NCI-H2196 treated with DMSO at 0.1 percent for 48 hours (cell line): ENCODE measurements around the gene CCDC184.
A peak's percentile ranks its signal among the peaks of the same experiment; 100 is the strongest.
"Not testable (repeated sequence)": the region's sequence is repeated elsewhere in the genome, so short reads cannot be mapped to it uniquely, and the experiment has no call there.

ENCODE experiments used
- DNase-seq: peaks from one replicate; lab custom pipeline; 2025; ENCODE audit not compliant: unreplicated experiment; lab: John Stamatoyannopoulos, UW

Gene CCDC184

DNA sequence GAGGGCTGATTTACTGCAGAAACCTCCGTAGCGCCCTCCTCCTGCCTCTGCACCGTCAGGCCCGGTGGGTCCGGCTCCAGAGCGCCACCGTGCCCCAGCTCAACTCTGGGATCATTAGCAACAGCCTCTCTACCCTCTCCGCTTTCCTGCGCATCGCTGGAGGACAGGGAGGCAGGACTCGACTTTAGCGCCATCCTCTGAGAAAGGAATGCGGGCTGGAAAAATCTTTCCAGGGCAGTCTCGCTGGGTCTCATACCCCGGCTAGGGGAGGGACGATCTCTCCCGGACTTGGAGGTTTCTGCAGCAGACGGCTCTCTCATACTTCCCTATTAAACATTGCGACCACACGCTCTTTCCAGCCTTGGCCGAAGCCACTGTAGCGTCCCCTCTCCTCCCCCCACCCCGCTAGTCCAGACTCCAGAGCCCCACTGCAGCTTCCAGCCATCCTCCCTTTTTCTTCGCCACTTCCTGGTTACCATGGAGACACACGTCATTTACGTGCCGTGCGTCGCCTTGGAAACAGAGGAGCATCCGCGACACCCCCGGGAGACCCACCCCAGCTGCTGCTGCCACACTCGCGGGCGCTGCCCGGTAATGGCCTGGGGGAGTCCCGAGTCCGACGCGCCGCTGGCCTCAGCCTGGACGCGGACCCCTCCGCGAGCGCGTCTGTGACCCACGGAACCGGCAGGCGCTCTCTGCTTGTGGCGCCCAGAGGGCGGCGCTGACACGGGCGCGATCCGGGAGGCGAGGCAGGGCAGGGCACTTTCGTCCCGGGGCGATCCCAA, at the start of gene CCDC184:
Gene CCDC184 (plus strand): TSS at position 554 of the 785 bp plus-strand sequence. CDS start 479 bp downstream, outside the sequence.
- peak; percentile 56 for DNase-seq

DNA sequence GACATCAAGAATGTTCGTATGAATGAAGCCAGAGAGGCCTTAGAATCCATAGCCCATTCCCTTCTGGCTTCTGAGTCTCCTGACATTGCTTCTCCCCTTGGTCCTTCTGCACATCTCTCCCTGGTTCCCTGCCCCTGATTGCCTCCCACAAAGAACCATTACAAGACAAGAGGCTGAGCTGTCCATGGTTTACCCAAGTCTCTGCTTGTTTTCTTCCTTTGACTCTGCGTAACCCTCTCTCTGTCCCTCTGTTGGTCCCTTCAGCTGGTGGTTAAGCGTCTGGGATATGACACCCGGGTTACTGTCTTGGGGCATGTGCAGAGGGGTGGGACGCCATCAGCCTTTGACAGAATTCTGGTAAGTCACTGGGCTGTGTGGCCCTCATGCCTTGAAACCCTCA, 48.4 kb upstream of the CCDC184 start:
- no peak for DNase-seq

DNA sequence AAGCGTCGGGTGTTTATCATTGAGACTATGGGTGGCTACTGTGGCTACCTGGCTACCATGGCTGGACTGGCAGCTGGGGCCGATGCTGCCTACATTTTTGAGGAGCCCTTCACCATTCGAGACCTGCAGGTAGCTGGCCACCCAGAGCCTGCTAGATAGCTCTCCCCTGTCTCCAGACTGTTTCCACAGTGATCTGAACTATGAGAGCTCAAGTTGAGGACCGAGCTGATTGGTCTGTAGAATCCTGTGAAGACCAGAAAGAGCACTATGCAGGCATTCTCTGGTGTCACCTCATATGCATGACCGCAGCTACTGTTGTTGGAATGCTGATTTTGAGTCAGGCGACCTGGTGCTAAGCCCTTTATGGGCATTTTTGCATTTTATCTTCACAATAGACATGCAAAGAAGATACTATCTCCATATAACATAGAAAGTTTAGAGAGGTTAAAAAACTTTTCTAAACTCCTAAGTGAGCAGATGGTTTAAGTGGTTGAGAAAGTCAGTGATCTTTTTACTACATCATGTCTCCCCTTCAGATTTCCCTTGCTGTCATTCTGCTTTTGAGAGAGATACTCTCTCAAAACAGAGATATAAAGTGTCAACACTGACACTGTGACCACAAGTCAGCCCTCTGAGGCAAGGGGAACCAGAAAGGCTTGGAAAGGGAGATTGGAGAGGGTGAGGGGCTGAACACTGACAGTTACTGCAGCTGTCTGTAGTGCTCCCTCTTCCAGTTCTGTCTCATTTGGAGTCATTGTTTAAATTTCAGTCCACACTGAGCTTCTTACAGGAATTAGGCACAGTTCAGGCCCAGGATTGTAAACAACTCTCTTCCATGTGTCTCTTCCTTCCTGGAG, 40.4 kb upstream of the CCDC184 start:
- DNase-seq, result no peak

DNA sequence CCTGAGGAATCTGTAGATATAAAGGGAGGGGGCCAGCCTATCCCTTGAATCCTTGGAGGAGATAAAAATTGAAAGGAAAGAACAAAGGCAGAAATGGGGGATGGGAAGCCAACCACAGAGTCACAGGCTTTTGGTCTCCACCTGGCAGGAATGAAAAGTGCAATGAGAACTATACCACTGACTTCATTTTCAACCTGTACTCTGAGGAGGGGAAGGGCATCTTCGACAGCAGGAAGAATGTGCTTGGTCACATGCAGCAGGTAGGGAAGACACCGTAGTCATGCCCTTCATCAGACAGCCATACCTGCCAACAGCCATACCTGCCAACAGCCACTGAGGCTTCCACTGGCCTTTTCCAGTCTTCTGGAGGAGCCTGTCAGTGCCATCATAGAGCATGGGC, 39.5 kb upstream of the CCDC184 start:
- no peak for DNase-seq

DNA sequence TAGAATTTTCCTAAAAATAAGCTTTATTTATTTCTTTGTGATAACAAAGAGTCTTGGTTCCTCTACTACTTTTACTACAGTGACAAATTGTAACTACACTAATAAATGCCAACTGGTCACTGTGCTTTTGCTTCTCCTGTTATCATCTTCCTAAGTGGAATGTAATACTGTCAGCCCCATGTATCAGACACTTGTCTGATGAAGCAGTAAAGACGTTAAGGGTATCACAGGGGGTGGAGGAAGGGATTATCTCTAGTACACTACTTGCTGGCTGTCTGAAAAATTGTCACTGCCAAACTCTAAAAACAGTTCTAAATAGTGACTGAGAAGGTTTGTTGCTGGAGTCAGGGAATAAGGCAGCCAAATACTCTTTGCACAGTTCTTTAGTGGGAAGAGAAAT, 37.5 kb upstream of the CCDC184 start:
- no peak for DNase-seq

DNA sequence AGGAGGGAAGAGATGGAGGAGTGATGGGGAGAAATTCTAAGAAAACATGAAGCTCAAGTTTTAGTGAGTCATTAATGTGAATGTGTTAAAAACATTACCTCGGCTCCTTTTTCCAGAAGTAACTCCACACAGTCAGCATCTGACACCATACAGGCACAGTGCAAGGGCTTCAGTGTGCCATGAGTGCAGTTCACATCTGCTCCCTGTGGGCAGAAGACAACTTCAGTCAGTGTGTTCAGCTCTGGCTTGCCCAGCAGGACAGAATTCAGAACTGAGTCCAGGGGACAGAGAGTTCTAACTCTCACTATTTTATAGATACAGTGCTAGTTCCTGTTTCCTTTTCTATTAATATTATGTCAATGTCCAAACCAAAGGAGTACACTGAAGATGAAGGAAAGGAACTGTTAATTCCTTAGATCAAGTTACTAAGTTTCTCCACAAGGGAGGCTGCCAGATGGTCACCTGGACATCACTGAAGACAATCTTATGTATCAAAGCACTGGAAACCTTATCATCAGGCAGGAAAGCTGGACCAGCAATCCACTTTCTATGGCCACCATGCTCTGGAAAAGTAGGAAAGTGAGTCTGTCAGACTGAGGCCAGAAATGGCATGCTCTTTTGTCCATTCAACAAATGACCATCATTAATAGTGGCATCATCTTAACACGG, 32.2 kb upstream of the CCDC184 start:
- no peak for DNase-seq

DNA sequence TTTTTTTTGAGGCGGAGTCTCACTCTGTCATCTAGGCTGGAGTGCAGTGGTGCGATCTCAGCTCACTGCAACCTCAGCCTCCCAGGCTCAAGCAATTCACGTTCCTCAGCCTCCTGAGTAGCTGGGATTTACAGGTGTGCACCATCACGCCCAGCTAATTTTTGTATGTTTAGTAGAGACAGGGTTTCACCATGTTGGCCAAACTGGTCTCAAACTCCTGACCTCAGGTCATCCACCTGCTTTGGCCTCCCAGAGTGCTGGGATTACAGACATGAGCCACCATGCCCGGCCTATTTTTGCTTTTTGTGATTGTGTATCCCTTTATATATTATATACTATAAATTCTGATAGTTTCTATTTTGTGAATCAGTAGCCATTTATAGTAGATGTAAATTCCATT, 27.7 kb upstream of the CCDC184 start:
- not testable (repeated sequence) for DNase-seq

DNA sequence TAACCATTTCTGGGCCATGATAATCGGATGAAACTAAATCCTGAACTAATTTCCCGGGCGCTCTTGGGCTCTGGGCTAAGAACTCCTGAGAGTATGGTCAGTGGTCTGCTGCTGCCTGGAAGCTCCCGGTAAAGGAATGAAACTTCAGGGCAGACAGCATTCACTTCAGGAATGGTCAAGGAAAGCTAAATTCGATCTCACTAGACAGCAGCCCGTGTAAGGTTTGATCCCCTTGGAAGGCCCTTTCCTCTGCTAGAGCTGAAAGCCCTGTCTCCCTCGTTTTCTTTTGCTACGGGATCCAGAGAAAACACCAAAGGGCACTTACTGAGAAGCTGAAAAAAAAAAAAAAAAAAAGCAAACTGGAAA, 26.8 kb upstream of the CCDC184 start:
- DNase-seq, result no peak

DNA sequence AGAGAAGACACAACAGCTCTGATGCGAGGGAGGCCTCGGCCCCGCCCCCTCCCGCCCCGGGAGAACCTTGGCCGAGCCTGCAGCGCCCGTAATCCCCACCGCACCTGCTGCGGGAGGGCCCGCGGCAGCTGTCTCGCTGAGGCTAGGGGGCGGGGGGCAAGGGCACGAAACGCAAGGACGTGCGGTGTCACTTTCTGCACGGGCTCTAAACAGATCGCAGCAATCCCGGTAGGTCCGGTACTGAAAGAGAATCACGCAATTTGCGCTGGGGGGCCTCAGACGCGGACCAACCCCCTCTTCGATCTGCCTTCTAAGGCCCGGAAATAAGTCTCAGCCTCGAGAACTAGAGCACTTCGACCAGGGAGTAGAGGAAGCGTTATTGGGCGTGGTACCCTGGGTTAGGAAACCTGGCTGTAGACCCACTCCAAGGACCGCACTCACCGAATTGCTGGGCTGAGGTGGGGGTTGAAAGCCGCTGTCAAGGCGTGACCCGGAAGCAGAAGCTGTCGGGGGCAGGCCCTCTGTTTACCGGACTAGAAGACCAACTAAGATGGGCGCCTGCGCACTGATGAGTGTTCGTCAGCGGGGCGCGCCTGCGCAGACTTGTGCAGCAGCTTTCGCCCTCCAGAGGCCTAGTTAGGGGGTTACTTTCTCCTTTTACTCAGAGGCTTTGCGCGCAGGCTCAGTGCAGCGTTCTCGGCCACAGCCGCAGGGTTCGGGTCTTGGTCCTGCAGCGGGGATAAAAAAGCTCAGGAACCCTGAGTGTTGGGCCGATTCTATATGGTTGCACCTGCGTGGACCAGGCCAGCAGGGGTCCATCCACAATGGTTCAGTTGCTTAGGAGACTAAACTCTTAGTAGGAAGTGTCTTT, 26.2 kb upstream of the CCDC184 start, which contains the start of gene ASB8:
Gene ASB8 (minus strand): TSS at position 498 of the 871 bp plus-strand sequence. CDS start 4,019 bp downstream, outside the sequence.
- DNase-seq, result peak; percentile 99

DNA sequence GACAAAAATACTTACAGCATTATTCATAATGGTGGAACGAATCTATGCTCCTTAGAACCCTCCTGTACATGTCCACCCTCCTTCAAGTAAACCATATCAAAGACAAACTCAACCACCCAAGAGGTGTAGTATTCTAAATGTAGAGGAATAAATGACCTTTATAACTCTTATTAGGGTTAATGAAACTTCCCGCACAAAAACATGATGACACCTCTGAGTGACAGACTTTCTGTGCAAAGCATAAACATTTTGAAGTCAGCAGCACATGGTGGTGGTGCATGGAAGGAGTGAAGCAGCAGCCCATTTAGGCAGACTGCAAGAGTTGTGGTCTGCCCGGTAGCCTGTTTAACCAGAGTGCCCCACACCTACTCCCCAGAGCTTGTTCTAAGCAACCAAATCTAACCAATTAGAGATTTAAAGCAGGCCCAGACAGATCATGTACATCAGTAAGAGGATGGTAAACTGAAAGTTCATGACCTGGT, 25.5 kb upstream of the CCDC184 start:
- no peak for DNase-seq

DNA sequence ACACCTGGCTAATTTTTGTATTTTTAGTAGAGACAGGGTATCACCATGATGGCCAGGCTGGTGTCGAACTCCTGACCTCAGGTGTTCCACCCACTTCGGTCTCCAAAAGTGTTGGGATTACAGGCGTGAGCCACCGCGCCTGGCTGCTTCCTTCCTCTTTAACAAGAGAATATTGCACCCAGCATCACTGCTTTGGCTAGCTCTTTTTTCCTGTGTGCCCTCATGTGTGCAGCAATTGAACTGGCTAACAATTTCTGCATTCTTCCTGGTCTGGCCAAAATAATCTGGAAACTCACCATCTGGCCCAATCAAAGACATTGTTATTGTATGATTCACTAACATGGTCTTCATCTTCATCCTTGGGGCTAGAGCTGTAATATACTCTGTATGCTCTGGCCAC, 23.4 kb upstream of the CCDC184 start:
- no peak for DNase-seq

DNA sequence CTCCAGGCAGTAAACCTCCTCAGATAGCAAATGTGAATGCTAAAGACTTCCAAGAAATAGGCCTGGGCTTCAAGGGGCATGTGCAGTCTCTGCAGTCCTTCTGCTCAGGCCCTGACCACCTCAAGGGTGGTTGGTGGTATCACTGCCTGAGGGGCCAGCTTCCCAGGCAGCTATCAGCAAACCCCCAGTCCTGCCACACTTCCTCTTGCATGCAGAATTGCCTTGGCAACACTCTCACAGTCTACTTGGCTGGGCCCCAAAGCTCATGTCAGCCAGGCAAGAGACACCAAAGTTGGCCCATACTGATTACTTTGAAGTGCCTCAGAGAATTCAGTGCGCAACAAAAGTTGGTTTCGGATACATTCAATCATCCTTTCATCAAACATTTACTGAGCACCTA, 22.6 kb upstream of the CCDC184 start:
- no peak for DNase-seq

DNA sequence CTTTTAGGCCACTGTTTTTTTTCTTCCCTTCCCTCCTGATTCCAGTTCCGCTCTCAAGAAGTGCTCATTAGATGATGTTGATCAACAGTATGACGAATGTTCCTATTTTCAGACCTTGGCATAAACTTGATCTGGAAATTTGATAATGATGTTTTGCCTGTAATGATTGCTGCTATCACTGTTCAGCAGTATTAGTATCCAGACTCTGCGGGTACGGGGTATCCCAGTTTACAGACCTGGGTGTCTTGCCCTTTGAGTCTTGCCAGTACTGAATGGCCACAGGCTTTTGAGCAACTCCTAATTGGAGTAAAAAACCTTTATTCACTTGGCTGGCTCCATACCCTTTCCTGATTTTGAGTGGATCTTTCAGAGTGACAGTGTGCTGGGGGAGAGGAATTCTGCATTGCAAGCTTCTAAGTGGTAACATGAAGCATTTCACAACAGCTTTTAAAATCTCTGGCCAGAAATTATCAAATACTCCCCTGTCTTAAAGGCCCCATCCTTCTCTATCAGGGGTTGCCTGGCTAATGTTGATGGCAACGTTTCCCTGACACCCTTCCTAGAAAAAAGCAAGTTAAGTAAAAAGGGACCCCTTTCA, 20.2 kb upstream of the CCDC184 start:
- DNase-seq, result no peak

DNA sequence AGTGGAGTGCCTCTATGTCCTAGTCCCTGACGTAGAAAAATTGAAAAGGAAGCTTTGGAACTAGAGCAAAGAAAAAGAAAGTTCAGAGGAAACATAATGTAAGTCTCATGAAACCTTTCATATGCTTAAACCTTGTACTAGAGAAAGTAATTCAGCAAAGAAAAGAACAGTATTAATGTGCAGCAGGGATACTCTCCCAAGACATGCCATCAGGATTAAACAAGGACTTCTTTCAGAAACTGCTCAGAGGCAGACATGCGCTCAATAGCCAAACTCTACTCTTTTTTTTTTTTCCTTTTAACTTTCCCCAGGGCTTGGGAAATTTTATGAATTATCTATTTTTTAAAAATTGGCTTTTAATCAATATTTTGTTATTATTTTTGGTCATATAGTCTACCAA, 19.0 kb upstream of the CCDC184 start:
- DNase-seq, result no peak

DNA sequence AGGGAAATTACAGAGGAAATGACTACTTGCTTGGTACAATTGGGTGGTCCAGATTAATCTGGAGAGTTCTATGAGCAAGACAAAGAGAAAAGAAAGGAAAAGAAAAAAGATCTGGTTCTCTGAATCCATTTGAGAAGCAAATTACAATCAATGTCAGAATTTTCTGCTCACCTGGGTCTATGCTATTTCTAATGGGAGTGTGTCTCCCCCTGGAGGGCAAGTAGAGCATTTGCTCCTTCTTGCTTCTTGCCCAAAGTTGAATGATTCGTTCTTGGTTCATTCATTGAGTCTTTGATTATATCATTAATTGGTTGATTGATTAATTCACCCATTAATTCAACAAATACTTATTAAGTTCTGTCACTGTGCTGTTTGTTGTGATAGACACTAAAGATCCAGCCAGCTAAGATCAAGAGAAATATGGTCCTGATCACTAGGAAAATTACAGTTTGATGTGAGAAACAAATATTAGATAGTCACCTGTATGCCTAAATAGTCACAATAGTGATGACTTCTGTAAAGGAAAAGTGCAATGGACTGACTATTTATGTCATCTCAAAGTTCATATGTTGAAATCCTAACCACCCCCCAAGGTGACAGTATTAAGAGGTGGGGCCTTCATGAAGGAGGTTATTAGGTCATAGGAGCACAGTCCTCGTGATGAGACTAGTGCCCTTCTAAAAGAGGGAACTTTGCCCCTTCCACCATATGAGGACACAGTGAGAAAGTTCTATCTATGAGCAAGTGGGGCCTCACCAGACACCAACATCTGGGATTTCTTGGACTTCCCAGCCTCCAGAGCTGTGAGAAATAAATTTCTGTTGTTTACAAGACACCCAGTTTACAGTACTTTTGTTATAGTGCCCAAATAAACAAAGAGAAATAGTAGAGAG, 18.1 kb upstream of the CCDC184 start:
- peak; percentile 27 for DNase-seq

DNA sequence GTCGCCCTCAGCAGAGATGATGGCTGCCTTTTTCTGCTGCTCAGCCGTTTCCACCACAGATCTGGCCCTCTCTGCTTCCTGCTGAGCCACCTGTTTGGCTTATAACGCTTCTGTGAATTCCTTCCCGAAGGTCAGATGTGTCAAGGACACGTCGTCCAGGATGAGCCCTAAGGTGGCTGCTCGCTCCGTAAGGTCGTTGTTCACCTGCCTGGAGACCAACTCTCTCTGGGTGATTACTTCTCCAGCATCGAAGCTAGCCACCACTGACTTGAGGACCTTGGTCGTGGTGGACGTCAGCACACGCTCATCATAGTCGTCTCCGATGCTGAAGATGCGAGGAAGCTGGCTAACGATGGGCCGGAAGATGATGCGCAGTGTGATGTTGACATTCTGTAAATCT, 14.4 kb upstream of the CCDC184 start:
- DNase-seq, result no peak

DNA sequence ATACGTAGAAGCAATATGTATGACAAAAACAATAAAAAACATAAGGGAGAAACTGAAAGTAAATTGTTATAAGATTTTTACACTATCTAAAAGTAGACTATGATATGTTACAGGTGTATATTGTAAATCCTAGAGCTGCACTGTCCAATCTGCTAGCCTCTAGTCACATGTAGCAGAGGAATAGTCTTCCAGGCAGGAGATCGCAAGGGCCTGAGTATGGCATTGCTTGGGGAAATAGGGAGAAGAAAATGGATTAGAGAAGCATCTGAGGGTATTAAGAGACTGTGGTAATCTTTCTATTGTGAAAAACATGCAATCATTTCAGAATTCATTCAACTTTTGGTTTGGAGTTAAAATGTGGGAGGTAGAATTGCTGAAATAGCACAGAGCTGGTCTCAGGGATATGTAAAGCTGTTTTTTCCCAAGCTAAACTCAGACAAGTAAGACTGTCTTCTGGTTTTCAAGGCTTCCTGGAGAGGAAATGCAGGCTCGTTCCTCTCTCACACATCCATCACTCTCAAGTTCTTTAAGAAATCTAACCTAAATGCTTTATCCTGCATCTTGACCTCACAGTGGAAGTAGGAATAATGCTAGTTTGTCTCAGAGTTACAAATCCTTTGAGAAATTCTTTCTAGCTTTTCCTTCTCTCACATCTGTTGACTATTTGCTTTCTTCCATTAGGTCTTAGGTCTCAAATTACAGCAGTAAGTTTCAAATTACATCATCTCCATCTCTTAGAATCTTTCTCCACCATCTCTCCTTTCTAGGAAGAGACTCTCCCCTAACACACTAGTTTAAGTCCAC, 7.6 kb upstream of the CCDC184 start:
- no peak for DNase-seq

DNA sequence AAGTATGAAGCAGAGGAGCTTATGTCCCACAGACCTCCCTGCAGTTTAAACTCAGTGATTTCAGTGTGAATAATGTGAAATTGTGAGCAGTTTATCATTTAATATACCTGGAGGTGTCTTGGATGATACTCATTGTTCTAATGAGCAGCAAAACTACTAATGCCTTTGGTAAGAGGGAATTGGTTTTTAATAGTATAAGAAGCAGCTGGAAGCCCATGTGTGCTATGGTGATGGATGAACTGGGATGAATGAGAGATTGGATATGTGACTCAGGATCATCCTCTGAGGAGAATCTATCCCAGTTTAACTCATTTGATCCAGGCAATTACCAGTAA, 7.1 kb upstream of the CCDC184 start:
- DNase-seq, result no peak
